SK-N-SH treated with all-trans-retinoic acid at 6 μM for 48 hours (cell line): ENCODE data around the gene LARGE1.

Experiments used
- ATAC-seq: fragments of 200-7000 bp; cut with Tn5 transposase; 3 replicates; pipeline ENCODE4 v1.9.1; 2020; ENCODE audit warnings: mild to moderate bottlenecking, moderate library complexity
- ARNTL ChIP-seq: fragments of 450-650 bp; formaldehyde crosslinking; IDR thresholded peaks from 2 replicates; pipeline ENCODE4 v1.5.0; 2020; ENCODE audit warnings: low read depth, mild to moderate bottlenecking, moderate library complexity, borderline replicate concordance
- BACH2 ChIP-seq: fragments of 250-450 bp; sonication (Bioruptor Pico); IDR thresholded peaks from 2 replicates; pipeline ENCODE4 v1.9.0; 2021; ENCODE audit warnings: mild to moderate bottlenecking, borderline replicate concordance
- CSDC2 ChIP-seq: fragments of 250-450 bp; sonication (Bioruptor Pico); IDR thresholded peaks from 2 replicates; pipeline ENCODE4 v1.5.0; 2020; ENCODE audit warnings: mild to moderate bottlenecking, moderate library complexity
- ESRRG ChIP-seq: fragments of 250-450 bp; sonication (Bioruptor Pico); IDR thresholded peaks from 2 replicates; pipeline ENCODE4 v1.6.1; 2021; ENCODE audit warnings: mild to moderate bottlenecking
- GLIS3 ChIP-seq: fragments of 250-450 bp; sonication (Bioruptor Pico); IDR thresholded peaks from 2 replicates; pipeline ENCODE4 v1.5.0; 2020; ENCODE audit warnings: mild to moderate bottlenecking, moderate library complexity
- ISL1 ChIP-seq: fragments of 250-450 bp; sonication (Bioruptor Pico); IDR thresholded peaks from 2 replicates; pipeline ENCODE4 v2.1.2; 2022; ENCODE audit warnings: mild to moderate bottlenecking, moderate library complexity
- OSR1 ChIP-seq: fragments of 250-450 bp; sonication (Bioruptor Pico); IDR thresholded peaks from 2 replicates; pipeline ENCODE4 v1.8.0; 2022; ENCODE audit warnings: moderate library complexity, mild to moderate bottlenecking, inconsistent platforms
- PPARA ChIP-seq: fragments of 250-450 bp; sonication (Bioruptor Pico); IDR thresholded peaks from 2 replicates; pipeline ENCODE4 v1.5.0; 2020; ENCODE audit warnings: mild to moderate bottlenecking, borderline replicate concordance
- RARB ChIP-seq: fragments of 250-450 bp; sonication (Bioruptor Pico); IDR thresholded peaks from 2 replicates; pipeline ENCODE4 v1.8.0; 2021; ENCODE audit warnings: mild to moderate bottlenecking, moderate library complexity
- SNAI2 ChIP-seq: fragments of 250-450 bp; sonication (Bioruptor Pico); IDR thresholded peaks from 2 replicates; pipeline ENCODE4 v1.5.0; 2020; ENCODE audit warnings: mild to moderate bottlenecking, moderate library complexity
- TCF4 ChIP-seq: fragments of 250-450 bp; sonication (Bioruptor Pico); IDR thresholded peaks from 2 replicates; pipeline ENCODE4 v1.8.0; 2021; ENCODE audit warnings: mild to moderate bottlenecking, moderate library complexity, borderline replicate concordance
- TOX ChIP-seq: fragments of 250-450 bp; sonication (Bioruptor Pico); IDR thresholded peaks from 2 replicates; pipeline ENCODE4 v1.8.0; 2021; ENCODE audit warnings: mild to moderate bottlenecking, moderate library complexity, borderline replicate concordance
- ZFP3 ChIP-seq: fragments of 250-450 bp; sonication (Bioruptor Pico); IDR thresholded peaks from 2 replicates; pipeline ENCODE4 v1.5.0; 2020; ENCODE audit warnings: mild to moderate bottlenecking, moderate library complexity
- ZFP30 ChIP-seq: fragments of 450-650 bp; formaldehyde crosslinking; IDR thresholded peaks from 2 replicates; pipeline ENCODE4 v1.5.0; 2022; ENCODE audit warnings: mild to moderate bottlenecking, moderate library complexity
- ZNF70 ChIP-seq: fragments of 450-650 bp; formaldehyde crosslinking; IDR thresholded peaks from 2 replicates; pipeline ENCODE4 v1.5.0; 2020; ENCODE audit warnings: mild to moderate bottlenecking, moderate library complexity
- TF ChIP-seq, protein P1 (sequence below): fragments of 250-450 bp; sonication (Bioruptor Pico); IDR thresholded peaks from 2 replicates; pipeline ENCODE4 v1.5.1; 2021; ENCODE audit warnings: mild to moderate bottlenecking, moderate library complexity
- TF ChIP-seq, protein P2 (sequence below): fragments of 250-450 bp; sonication (Bioruptor Pico); IDR thresholded peaks from 2 replicates; pipeline ENCODE4 v1.5.1; 2020; ENCODE audit warnings: low read depth, mild to moderate bottlenecking, moderate library complexity
- TF ChIP-seq, protein P3 (sequence below): fragments of 250-450 bp; sonication (Bioruptor Pico); IDR thresholded peaks from 2 replicates; pipeline ENCODE4 v1.5.0; 2020; ENCODE audit warnings: mild to moderate bottlenecking, moderate library complexity
- TF ChIP-seq, protein P4 (sequence below): fragments of 250-450 bp; sonication (Bioruptor Pico); IDR thresholded peaks from 2 replicates; pipeline ENCODE4 v1.8.0; 2021; ENCODE audit warnings: low read depth, mild to moderate bottlenecking, moderate library complexity, borderline replicate concordance

Gene LARGE1

DNA sequence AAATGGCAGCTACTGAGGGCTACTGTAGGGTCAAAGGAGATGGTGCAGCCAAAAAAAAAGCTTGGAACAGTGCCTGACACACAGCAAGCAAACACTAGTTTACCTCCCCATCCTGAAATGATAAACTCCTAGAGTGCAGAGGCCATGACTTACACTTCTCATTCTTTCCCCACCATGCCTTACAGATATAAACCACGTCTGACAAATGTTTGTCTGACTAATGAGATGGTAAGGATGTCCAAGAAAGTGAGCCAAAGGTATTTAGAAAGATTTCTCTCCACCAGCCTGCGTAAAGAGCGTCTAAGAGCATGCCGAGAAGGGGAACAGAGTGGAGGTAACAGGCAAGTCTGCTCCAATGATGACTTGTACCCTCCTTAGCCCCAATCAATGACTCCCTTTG lies 99.0 kb downstream of the LARGE1 start:
- no peak for TF ChIP-seq PPARA (CRISPR knock-in tag)
- TF ChIP-seq RARB (CRISPR knock-in tag), result no peak
- no peak for TF ChIP-seq TCF4
- TF ChIP-seq GLIS3 (CRISPR knock-in tag), result no peak
- TF ChIP-seq OSR1, result no peak
- TF ChIP-seq ZFP30 (CRISPR knock-in tag), result no peak
- TF ChIP-seq ZFP3 (CRISPR knock-in tag), result no peak
- TF ChIP-seq BACH2, result no peak
- TF ChIP-seq ARNTL (CRISPR knock-in tag), result no peak
- no peak for TF ChIP-seq ISL1 (CRISPR knock-in tag)
- TF ChIP-seq, protein P1, sequence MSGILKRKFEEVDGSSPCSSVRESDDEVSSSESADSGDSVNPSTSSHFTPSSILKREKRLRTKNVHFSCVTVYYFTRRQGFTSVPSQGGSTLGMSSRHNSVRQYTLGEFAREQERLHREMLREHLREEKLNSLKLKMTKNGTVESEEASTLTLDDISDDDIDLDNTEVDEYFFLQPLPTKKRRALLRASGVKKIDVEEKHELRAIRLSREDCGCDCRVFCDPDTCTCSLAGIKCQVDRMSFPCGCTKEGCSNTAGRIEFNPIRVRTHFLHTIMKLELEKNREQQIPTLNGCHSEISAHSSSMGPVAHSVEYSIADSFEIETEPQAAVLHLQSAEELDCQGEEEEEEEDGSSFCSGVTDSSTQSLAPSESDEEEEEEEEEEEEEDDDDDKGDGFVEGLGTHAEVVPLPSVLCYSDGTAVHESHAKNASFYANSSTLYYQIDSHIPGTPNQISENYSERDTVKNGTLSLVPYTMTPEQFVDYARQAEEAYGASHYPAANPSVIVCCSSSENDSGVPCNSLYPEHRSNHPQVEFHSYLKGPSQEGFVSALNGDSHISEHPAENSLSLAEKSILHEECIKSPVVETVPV (CRISPR knock-in tag), result no peak
- ATAC-seq, result no peak

DNA sequence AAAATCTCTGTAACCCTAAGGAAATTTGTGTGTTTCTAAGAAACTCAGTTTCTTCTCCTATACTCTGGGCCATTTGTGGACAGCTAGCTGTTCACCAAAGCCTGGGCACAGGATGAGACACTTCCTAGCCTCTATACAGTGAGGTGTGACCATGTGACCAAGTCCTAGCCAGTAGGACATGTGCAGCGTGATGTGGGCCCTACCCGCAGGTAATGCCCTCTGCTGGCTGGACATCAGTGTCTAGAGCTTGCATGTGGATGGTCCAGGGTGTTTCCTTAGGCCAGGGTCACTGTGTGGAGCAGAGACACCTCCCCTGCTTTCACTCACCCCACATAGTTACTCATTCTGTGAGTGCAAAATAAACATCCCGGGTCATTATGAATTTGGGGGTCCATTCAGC lies 100.5 kb downstream of the LARGE1 start:
- no peak for ATAC-seq
- TF ChIP-seq ARNTL (CRISPR knock-in tag) (no peak), GLIS3 (CRISPR knock-in tag) (no peak), TOX (no peak), ISL1 (CRISPR knock-in tag) (no peak), TCF4 (no peak), CSDC2 (CRISPR knock-in tag) (no peak), RARB (CRISPR knock-in tag) (no peak), OSR1 (no peak), ZFP30 (CRISPR knock-in tag) (no peak), ZFP3 (CRISPR knock-in tag) (no peak), PPARA (CRISPR knock-in tag) (no peak)
- TF ChIP-seq, protein P2, sequence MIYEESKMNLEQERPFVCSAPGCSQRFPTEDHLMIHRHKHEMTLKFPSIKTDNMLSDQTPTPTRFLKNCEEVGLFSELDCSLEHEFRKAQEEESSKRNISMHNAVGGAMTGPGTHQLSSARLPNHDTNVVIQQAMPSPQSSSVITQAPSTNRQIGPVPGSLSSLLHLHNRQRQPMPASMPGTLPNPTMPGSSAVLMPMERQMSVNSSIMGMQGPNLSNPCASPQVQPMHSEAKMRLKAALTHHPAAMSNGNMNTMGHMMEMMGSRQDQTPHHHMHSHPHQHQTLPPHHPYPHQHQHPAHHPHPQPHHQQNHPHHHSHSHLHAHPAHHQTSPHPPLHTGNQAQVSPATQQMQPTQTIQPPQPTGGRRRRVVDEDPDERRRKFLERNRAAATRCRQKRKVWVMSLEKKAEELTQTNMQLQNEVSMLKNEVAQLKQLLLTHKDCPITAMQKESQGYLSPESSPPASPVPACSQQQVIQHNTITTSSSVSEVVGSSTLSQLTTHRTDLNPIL (CRISPR knock-in tag), result no peak
- TF ChIP-seq, protein P1 (CRISPR knock-in tag), result no peak
- TF ChIP-seq, protein P3, sequence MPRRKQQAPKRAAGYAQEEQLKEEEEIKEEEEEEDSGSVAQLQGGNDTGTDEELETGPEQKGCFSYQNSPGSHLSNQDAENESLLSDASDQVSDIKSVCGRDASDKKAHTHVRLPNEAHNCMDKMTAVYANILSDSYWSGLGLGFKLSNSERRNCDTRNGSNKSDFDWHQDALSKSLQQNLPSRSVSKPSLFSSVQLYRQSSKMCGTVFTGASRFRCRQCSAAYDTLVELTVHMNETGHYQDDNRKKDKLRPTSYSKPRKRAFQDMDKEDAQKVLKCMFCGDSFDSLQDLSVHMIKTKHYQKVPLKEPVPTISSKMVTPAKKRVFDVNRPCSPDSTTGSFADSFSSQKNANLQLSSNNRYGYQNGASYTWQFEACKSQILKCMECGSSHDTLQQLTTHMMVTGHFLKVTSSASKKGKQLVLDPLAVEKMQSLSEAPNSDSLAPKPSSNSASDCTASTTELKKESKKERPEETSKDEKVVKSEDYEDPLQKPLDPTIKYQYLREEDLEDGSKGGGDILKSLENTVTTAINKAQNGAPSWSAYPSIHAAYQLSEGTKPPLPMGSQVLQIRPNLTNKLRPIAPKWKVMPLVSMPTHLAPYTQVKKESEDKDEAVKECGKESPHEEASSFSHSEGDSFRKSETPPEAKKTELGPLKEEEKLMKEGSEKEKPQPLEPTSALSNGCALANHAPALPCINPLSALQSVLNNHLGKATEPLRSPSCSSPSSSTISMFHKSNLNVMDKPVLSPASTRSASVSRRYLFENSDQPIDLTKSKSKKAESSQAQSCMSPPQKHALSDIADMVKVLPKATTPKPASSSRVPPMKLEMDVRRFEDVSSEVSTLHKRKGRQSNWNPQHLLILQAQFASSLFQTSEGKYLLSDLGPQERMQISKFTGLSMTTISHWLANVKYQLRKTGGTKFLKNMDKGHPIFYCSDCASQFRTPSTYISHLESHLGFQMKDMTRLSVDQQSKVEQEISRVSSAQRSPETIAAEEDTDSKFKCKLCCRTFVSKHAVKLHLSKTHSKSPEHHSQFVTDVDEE (CRISPR knock-in tag), result no peak
- TF ChIP-seq, protein P4, sequence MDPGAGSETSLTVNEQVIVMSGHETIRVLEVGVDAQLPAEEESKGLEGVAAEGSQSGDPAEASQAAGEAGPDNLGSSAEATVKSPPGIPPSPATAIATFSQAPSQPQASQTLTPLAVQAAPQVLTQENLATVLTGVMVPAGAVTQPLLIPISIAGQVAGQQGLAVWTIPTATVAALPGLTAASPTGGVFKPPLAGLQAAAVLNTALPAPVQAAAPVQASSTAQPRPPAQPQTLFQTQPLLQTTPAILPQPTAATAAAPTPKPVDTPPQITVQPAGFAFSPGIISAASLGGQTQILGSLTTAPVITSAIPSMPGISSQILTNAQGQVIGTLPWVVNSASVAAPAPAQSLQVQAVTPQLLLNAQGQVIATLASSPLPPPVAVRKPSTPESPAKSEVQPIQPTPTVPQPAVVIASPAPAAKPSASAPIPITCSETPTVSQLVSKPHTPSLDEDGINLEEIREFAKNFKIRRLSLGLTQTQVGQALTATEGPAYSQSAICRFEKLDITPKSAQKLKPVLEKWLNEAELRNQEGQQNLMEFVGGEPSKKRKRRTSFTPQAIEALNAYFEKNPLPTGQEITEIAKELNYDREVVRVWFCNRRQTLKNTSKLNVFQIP (CRISPR knock-in tag), result no peak

DNA sequence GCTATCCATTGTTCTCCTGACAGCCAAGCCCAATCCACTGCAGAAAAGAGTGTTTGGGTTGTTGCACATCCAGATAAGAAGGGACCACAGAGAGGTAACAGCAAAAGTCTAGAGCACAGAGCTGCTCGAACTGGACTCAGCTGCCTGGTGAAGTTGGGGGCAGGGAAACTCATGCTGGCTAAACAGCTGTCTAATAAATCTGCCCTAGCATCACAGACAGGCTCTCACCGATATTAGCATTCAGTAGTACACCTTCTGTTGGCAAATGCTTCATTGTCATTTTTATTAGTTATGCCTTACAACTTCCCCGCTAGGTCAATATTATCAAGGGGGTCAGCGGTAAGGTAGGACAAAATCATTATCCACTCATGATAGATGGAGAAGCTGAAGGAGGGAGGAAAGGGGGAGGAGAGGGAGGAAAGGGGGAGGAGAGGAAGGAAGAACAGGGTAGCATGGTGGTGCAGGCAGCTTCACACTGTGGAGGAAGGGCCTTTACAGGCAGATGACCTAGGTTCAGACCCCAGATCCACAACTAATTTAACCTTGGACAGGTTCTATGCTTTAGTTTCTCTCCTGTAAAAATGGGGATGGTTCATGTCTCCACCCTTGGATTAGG lies 102.7 kb downstream of the LARGE1 start:
- TF ChIP-seq ZNF70 (CRISPR knock-in tag), result no peak
- TF ChIP-seq, protein P3 (CRISPR knock-in tag), result no peak
- TF ChIP-seq, protein P1 (CRISPR knock-in tag), result no peak
- no peak for TF ChIP-seq TCF4
- TF ChIP-seq ZFP30 (CRISPR knock-in tag), result no peak
- no peak for TF ChIP-seq SNAI2
- TF ChIP-seq, protein P2 (CRISPR knock-in tag), result no peak
- TF ChIP-seq ISL1 (CRISPR knock-in tag), result no peak
- TF ChIP-seq RARB (CRISPR knock-in tag), result no peak
- TF ChIP-seq ESRRG (CRISPR knock-in tag), result no peak
- TF ChIP-seq ARNTL (CRISPR knock-in tag), result no peak
- no peak for TF ChIP-seq ZFP3 (CRISPR knock-in tag)
- ATAC-seq, result no peak
